HepG2 (cell line): Measurements from ENCODE around the gene PKP4. TPM values are rescaled to one million over a fixed set of nuclear protein-coding genes. Genes with fewer than 3 reads are reported as not detected.

Experiments used
- ATAC-seq: fragments of 200-7000 bp; cut with Tn5 transposase; 3 replicates; pipeline ENCODE4 v1.9.1; 2020; ENCODE audit warnings: mild to moderate bottlenecking, moderate library complexity
- BruUV-seq: library from RNA; stranded (reverse); fragments of 400-500 nt; replicated peaks from 2 replicates; lab custom pipeline; 2021; lab: Mats Ljungman, UMichigan
- CTCF ChIA-PET: fragments of 300-600 bp; formaldehyde crosslinking; extraction: SDS; loops from one replicate; lab custom pipeline; 2021; ENCODE audit warnings: low total read pairs, inconsistent platforms, low intra/inter-chr PET ratio; lab: Yijun Ruan, JAX
- POLR2A ChIA-PET: fragments of 350-600 bp; sonication (Branson Sonifier 250); formaldehyde crosslinking; loops from one replicate; lab custom pipeline; 2020; ENCODE audit warnings: antibody characterized with exemption, inconsistent platforms; lab: Yijun Ruan, JAX
- DNase-seq: peaks from one replicate; pipeline ENCODE4 v3.0.0-alpha.2; 2015; ENCODE audit warnings: low spot score
- FAIRE-seq: peaks from 3 replicates; lab custom pipeline; 2011; peaks lifted over from hg19 to GRCh38; lab: Jason Lieb, UNC
- H2AFZ ChIP-seq: one replicate; pipeline ENCODE4 v1.6.1; 2011; ENCODE audit warnings: low read length, inconsistent platforms
- H3K27ac ChIP-seq: fragments of 300-600 bp; 3 replicates; pipeline ENCODE4 v1.8.0; 2011; ENCODE audit warnings: mixed run types, mild to moderate bottlenecking, mixed read lengths, low read length, inconsistent platforms; ENCODE audit not compliant: insufficient read depth; ENCODE audit errors: extremely low read length
- H3K27me3 ChIP-seq, 2 experiments: fragments of 200-600 bp in 1 of 2; 2 replicates in 1 of 2; 3 replicates in 1 of 2; pipeline versions ENCODE4 v1.6.0 to v1.8.0; 2011; ENCODE audit warnings: low read length in 2 of 2, mild to moderate bottlenecking in 2 of 2, moderate library complexity in 2 of 2, inconsistent platforms in 1 of 2; ENCODE audit not compliant: insufficient read depth in 2 of 2, control insufficient read depth in 1 of 2
- H3K36me3 ChIP-seq, 2 experiments: fragments of 200-600 bp in 1 of 2; replicated peaks in 1 of 2; 2 replicates in 1 of 2; 3 replicates in 1 of 2; pipeline versions ENCODE4 v1.5.1 to v1.8.0; 2011; ENCODE audit warnings: low read length in 2 of 2, inconsistent platforms in 1 of 2; ENCODE audit not compliant: insufficient read depth in 2 of 2, control insufficient read depth in 1 of 2
- H3K4me1 ChIP-seq: 2 replicates; pipeline ENCODE4 v1.5.1; 2012; ENCODE audit warnings: low read length, inconsistent platforms; ENCODE audit not compliant: insufficient read depth
- H3K4me2 ChIP-seq: 2 replicates; pipeline ENCODE4 v1.6.0; 2011; ENCODE audit warnings: low read depth, low read length, inconsistent platforms
- H3K4me3 ChIP-seq, 3 experiments: fragments of 200-600 bp in 1 of 3; sonication (generic), shearing (Covaris generic) in 1 of 3; replicated peaks in 1 of 3; 2 replicates each; pipeline ENCODE4 v1.5.1; 2011 to 2016; ENCODE audit warnings: low read length in 3 of 3, inconsistent platforms in 2 of 3, low read depth in 2 of 3, mild to moderate bottlenecking in 2 of 3, control low read depth in 1 of 3, mixed read lengths in 1 of 3; ENCODE audit not compliant: insufficient read depth in 1 of 3
- H3K79me2 ChIP-seq: one replicate; pipeline ENCODE4 v1.6.1; 2011; ENCODE audit warnings: low read length, inconsistent platforms; ENCODE audit not compliant: insufficient read depth
- H3K9ac ChIP-seq: 2 replicates; pipeline ENCODE4 v1.6.0; 2011; ENCODE audit warnings: mild to moderate bottlenecking, low read depth, low read length, inconsistent platforms; ENCODE audit not compliant: insufficient read depth
- H3K9me3 ChIP-seq: 2 replicates; pipeline ENCODE4 v1.5.1; 2012; ENCODE audit warnings: mild to moderate bottlenecking, low read length
- H4K20me1 ChIP-seq: 2 replicates; pipeline ENCODE4 v1.6.0; 2011; ENCODE audit warnings: inconsistent platforms, mild to moderate bottlenecking, low read length, moderate library complexity; ENCODE audit not compliant: insufficient read depth
- ERF ChIP-seq: IDR thresholded peaks from 2 replicates; pipeline ENCODE4 v1.6.1; 2018; ENCODE audit warnings: missing biosample characterization, missing genetic modification reagents
- FUBP1 ChIP-seq: sonication (generic); formaldehyde crosslinking; IDR thresholded peaks from 2 replicates; pipeline ENCODE4 v1.5.1; 2020; ENCODE audit warnings: missing genetic modification reagents, mild to moderate bottlenecking, borderline replicate concordance
- RELA ChIP-seq: sonication (generic); formaldehyde crosslinking; IDR thresholded peaks from 2 replicates; pipeline ENCODE4 v1.4.0; 2020; ENCODE audit warnings: missing genetic modification reagents
- ZFP91 ChIP-seq: sonication (generic); formaldehyde crosslinking; IDR thresholded peaks from 2 replicates; pipeline ENCODE4 v1.9.0; 2022; ENCODE audit warnings: missing genetic modification reagents, mild to moderate bottlenecking, borderline replicate concordance
- ZNF251 ChIP-seq: sonication (generic); formaldehyde crosslinking; IDR thresholded peaks from 2 replicates; pipeline ENCODE4 v1.9.0; 2021; ENCODE audit warnings: mild to moderate bottlenecking, missing genetic modification reagents
- ZNF550 ChIP-seq: sonication (generic); formaldehyde crosslinking; IDR thresholded peaks from 2 replicates; pipeline ENCODE4 v1.4.0; 2020; ENCODE audit warnings: mild to moderate bottlenecking, missing genetic modification reagents, borderline replicate concordance
- ZNF7 ChIP-seq: IDR thresholded peaks from 2 replicates; pipeline ENCODE4 v1.6.1; 2016; ENCODE audit warnings: missing biosample characterization, missing genetic modification reagents
- ZNF841 ChIP-seq: sonication (generic); formaldehyde crosslinking; IDR thresholded peaks from 2 replicates; pipeline ENCODE4 v1.8.1; 2023; ENCODE audit warnings: missing genetic modification reagents, borderline replicate concordance
- WGBS: methylation state at CpG from one replicate; pipeline ENCODE4 v1.1.6; 2017; ENCODE audit warnings: low lambda C conversion rate; 5-methylcytosine and 5-hydroxymethylcytosine counted together
- in situ Hi-C: cut with HindIII; loops from 2 replicates; pipeline ENCODE4 v1.10.0; 2017; ENCODE audit warnings: low pct_unique_long_range_greater_than_20kb; ENCODE audit not compliant: extremely low pct_ligation_motif_present
- intact Hi-C: fragments of 100-400 bp; cut with micrococcal nuclease; formaldehyde crosslinking; loops from one replicate; pipeline ENCODE4 v1.10.0; 2022; ENCODE audit not compliant: unreplicated experiment
- polyA plus RNA-seq, 8 experiments: library from polyadenylated mRNA; depleted of rRNA in 3 of 8; stranded (reverse) in 7 of 8; unstranded in 1 of 8; fragments of >200 nt; fragmentation: Illumina TruSeq in 4 of 8; extraction: Trizol in 4 of 8; gene quantifications; 2 replicates each; pipeline versions ENCODE4 v1.2.1 to v1.2.3, GENCODE V29; 2011 to 2016; ENCODE audit warnings: low read depth in 4 of 8, missing spikeins in 1 of 8, mixed read lengths in 1 of 8; ENCODE audit not compliant: insufficient read depth in 1 of 8
- total RNA-seq, 5 experiments: library from RNA; depleted of rRNA; stranded (reverse); fragments of >200 nt; fragmentation: Illumina TruSeq; extraction: Trizol; gene quantifications; 2 replicates each; pipeline ENCODE4 v1.2.3, GENCODE V29; 2016; ENCODE audit warnings: low read depth in 1 of 5

Gene PKP4
- total and polyA plus RNA-seq, 2 of the 13 experiments (the other 11 are each of a cell fraction or from before 2014, with no cell fraction given), result 80.9 to 90.5 TPM

GRCh38 chr2:158676696-158677095 is 219.9 kb downstream of the PKP4 start:
- Histone ChIP-seq H3K4me3 (no peak overlapping the region), H3K9ac (no peak overlapping the region), H3K4me1 (no peaks in the 10 kb centered on the region), H3K27ac (no peak overlapping the region), H2AFZ (no peak overlapping the region), H3K79me2 (no peaks in the 10 kb centered on the region)
- ATAC-seq (no peak), FAIRE-seq (no peak)
- POLR2A ChIA-PET, result no interaction called here
- TF ChIP-seq ZNF550 (CRISPR knock-in tag), result no peak
- TF ChIP-seq ERF (CRISPR knock-in tag), result no peak
- TF ChIP-seq ZNF841, result no peak
- no peak for TF ChIP-seq ZFP91 (CRISPR knock-in tag)
- no peak for TF ChIP-seq FUBP1
- no peak for TF ChIP-seq ZNF7 (CRISPR knock-in tag)
- no peak for TF ChIP-seq RELA (CRISPR knock-in tag)
- no peak for TF ChIP-seq ZNF251 (CRISPR knock-in tag)
- TF ChIP-seq, all 625 proteins: peak for 0
- 97% methylated on average over 7 of the region's 7 CpGs for WGBS
- CTCF ChIA-PET, result no interaction called here
- Histone ChIP-seq H4K20me1 (no peaks in the 10 kb centered on the region), H3K9me3 (no peaks in the 10 kb centered on the region), H3K4me2 (no peak overlapping the region), H3K27me3 (no peaks in the 10 kb centered on the region), H3K36me3 (peaks cover 25 to 74% of the 10 kb centered on the region in 2 experiments)
- intact Hi-C loops, result no loop called here
- no peak for DNase-seq
- no TSS peak for BruUV-seq
- in situ Hi-C loops, result no loop called here
